PC-3 (cell line): ENCODE data around the gene FPGS. TPM values are rescaled to one million over a fixed set of nuclear protein-coding genes. Genes with fewer than 3 reads are reported as not detected.

ENCODE experiments used
- ATAC-seq: fragments of 200-7000 bp; cut with Tn5 transposase; 2 replicates; pipeline ENCODE4 v1.9.1; 2020; ENCODE audit warnings: mild to moderate bottlenecking, moderate library complexity
- BruUV-seq: library from RNA; stranded (reverse); fragments of 400-500 nt; replicated peaks from 2 replicates; lab custom pipeline; 2021; lab: Mats Ljungman, UMichigan
- CTCF ChIA-PET: fragments of 300-600 bp; sonication (Branson Sonifier 250); formaldehyde crosslinking; loops from one replicate; lab custom pipeline; 2022; ENCODE audit warnings: antibody characterized with exemption; lab: Charles Lee
- POLR2A ChIA-PET: fragments of 300-600 bp; sonication (Branson Sonifier 250); formaldehyde crosslinking; loops from one replicate; lab custom pipeline; 2022; ENCODE audit warnings: antibody characterized with exemption; ENCODE audit not compliant: unreplicated experiment; lab: Charles Lee
- DNase-seq: peaks from one replicate; pipeline ENCODE4 v3.0.0-alpha.2; 2015
- H2AFZ ChIP-seq: fragments of 300-600 bp; sonication (generic); 2 replicates; pipeline ENCODE4 v1.6.0; 2016; ENCODE audit warnings: antibody characterized with exemption, low read length
- H3F3A ChIP-seq: fragments of 300-600 bp; sonication (generic); one replicate; pipeline ENCODE4 v1.6.0; 2017; ENCODE audit warnings: antibody characterized with exemption, low read length, control low read depth, mild to moderate bottlenecking; ENCODE audit not compliant: unreplicated experiment
- H3K27ac ChIP-seq: fragments of 300-600 bp; sonication (generic); 2 replicates; pipeline ENCODE4 v1.5.1; 2016; ENCODE audit warnings: mild to moderate bottlenecking, low read length
- H3K27me3 ChIP-seq: fragments of 300-600 bp; sonication (generic); 2 replicates; pipeline ENCODE4 v1.6.1; 2016; ENCODE audit warnings: low read length, mixed read lengths
- H3K36me3 ChIP-seq: fragments of 300-600 bp; sonication (generic); 2 replicates; pipeline ENCODE4 v1.6.1; 2016; ENCODE audit warnings: low read depth, mixed run types, low read length, mixed read lengths
- H3K4me1 ChIP-seq: fragments of 300-600 bp; sonication (generic); 2 replicates; pipeline ENCODE4 v1.5.1; 2016; ENCODE audit warnings: low read length; ENCODE audit not compliant: insufficient read depth
- H3K4me2 ChIP-seq: fragments of 300-600 bp; sonication (generic); 2 replicates; pipeline ENCODE4 v1.6.0; 2016; ENCODE audit warnings: low read length
- H3K4me3 ChIP-seq: fragments of 300-600 bp; sonication (generic); 2 replicates; pipeline ENCODE4 v1.5.1; 2016; ENCODE audit warnings: mild to moderate bottlenecking, low read length, mixed read lengths
- H3K79me2 ChIP-seq: fragments of 300-600 bp; sonication (generic); 2 replicates; pipeline ENCODE4 v1.6.1; 2017; ENCODE audit warnings: low read length, mixed read lengths
- H3K9ac ChIP-seq: fragments of 300-600 bp; sonication (generic); 2 replicates; pipeline ENCODE4 v1.6.0; 2016; ENCODE audit warnings: mild to moderate bottlenecking, low read length
- H3K9me2 ChIP-seq: fragments of 300-600 bp; sonication (generic); replicated peaks from 2 replicates; pipeline ENCODE4 v1.6.1; 2016; ENCODE audit warnings: mixed run types, low read length, mixed read lengths
- H3K9me3 ChIP-seq: fragments of 300-600 bp; sonication (generic); 2 replicates; pipeline ENCODE4 v1.6.1; 2016; ENCODE audit warnings: low read length, mixed read lengths
- H4K20me1 ChIP-seq: fragments of 300-600 bp; sonication (generic); 2 replicates; pipeline ENCODE4 v1.6.1; 2016; ENCODE audit warnings: low read length, mixed read lengths
- CTCF ChIP-seq: fragments of 300-600 bp; sonication (generic); conservative IDR thresholded peaks from 2 replicates; pipeline ENCODE4 v1.5.1; 2017; ENCODE audit warnings: antibody characterized with exemption, low read depth, mild to moderate bottlenecking, low read length
- EZH2 ChIP-seq: fragments of 300-600 bp; sonication (generic); IDR thresholded peaks from one replicate; pipeline ENCODE4 v1.6.1; 2017; ENCODE audit warnings: antibody characterized with exemption, mild to moderate bottlenecking, low read length; ENCODE audit not compliant: unreplicated experiment
- EZH2phosphoT487 ChIP-seq: fragments of 300-600 bp; sonication (generic); IDR thresholded peaks from 2 replicates; pipeline ENCODE4 v1.6.1; 2018; ENCODE audit warnings: mild to moderate bottlenecking, antibody characterized with exemption, low read length, borderline replicate concordance
- intact Hi-C: fragments of 100-400 bp; cut with micrococcal nuclease; formaldehyde crosslinking; loops from 2 replicates; pipeline ENCODE4 v1.9.0; 2023
- total RNA-seq: library from RNA; depleted of rRNA; stranded (reverse); fragments of >200 nt; gene quantifications from 2 replicates; pipeline ENCODE4 v1.2.3, GENCODE V29; 2014

The FPGS gene
- total RNA-seq, 1 experiment from 2014 or later = 78.5 TPM

- H3K4me1 ChIP-seq = peaks cover 9% of the 10 kb centered on the region
- H3F3A ChIP-seq = no peaks in the 10 kb centered on the region
- H3K4me2 ChIP-seq = no peak overlapping the region
- CTCF ChIA-PET = no interaction called here
- DNase-seq (peak; percentile 5), ATAC-seq (peak; percentile 11; the same call in 1 of the 2 replicates)
- no peak overlapping the region for H2AFZ ChIP-seq
- H3K79me2 ChIP-seq = no peaks in the 10 kb centered on the region
- H3K4me3 ChIP-seq = no peak overlapping the region
- intact Hi-C loops = no loop called here
- peaks cover 5% of the 10 kb centered on the region for H3K36me3 ChIP-seq
- POLR2A ChIA-PET = no interaction called here
- H3K9ac ChIP-seq = no peak overlapping the region
- H3K9me3 ChIP-seq = no peaks in the 10 kb centered on the region
- BruUV-seq = no TSS peak
- H3K27ac ChIP-seq = no peak overlapping the region
- TF ChIP-seq EZH2 (no peak), EZH2phosphoT487 (no peak)
- H3K9me2 ChIP-seq = no peaks in the 10 kb centered on the region
- H3K27me3 ChIP-seq = no peaks in the 10 kb centered on the region
- H4K20me1 ChIP-seq = no peaks in the 10 kb centered on the region
These were observed 6.4 kb upstream of the FPGS start for GRCh38 chr9:127796225-127796813.

- BruUV-seq = no TSS peak
- Histone ChIP-seq H3K4me1 (peaks cover 12% of the 10 kb centered on the region), H4K20me1 (no peaks in the 10 kb centered on the region), H3K9me3 (no peaks in the 10 kb centered on the region), H3K9ac (no peak overlapping the region), H3K27ac (no peak overlapping the region), H3K4me2 (no peak overlapping the region), H3K9me2 (no peaks in the 10 kb centered on the region), H3K36me3 (peaks cover 5% of the 10 kb centered on the region), H3F3A (no peaks in the 10 kb centered on the region), H3K79me2 (no peaks in the 10 kb centered on the region), H3K27me3 (no peaks in the 10 kb centered on the region), H2AFZ (no peak overlapping the region), H3K4me3 (no peak overlapping the region)
- DNase-seq = peak; percentile 4
- ChIA-PET POLR2A (no interaction called here), CTCF (no interaction called here)
- intact Hi-C loops = no loop called here
- no peak for ATAC-seq
- TF ChIP-seq EZH2 (no peak), CTCF (no peak), EZH2phosphoT487 (no peak)
These were observed 5.8 kb upstream of the FPGS start for GRCh38 chr9:127796852-127797370.

- POLR2A ChIA-PET = no interaction called here
- Histone ChIP-seq H3K9me3 (no peaks in the 10 kb centered on the region), H3K4me1 (peaks cover 27% of the 10 kb centered on the region), H3F3A (no peaks in the 10 kb centered on the region), H3K36me3 (peaks cover 9% of the 10 kb centered on the region; the same call in 1 of the 2 replicates), H3K27me3 (no peaks in the 10 kb centered on the region), H3K79me2 (peaks cover 36% of the 10 kb centered on the region), H2AFZ (peak overlapping the region; percentile 63), H3K9ac (peak overlapping the region; percentile 11; the same call in 1 of the 2 replicates), H4K20me1 (no peaks in the 10 kb centered on the region), H3K4me3 (peak overlapping the region; percentile 58; the same call in 1 of the 2 replicates), H3K4me2 (peak overlapping the region; percentile 86), H3K27ac (peak overlapping the region; percentile 46), H3K9me2 (no peaks in the 10 kb centered on the region)
- TF ChIP-seq CTCF = peak; percentile 22; the same call in 1 of the 2 replicates
- TF ChIP-seq EZH2phosphoT487 = no peak
- CTCF ChIA-PET = interaction anchor here (0.8 kb wide), 1 partner anchor 316 kb away, joined by 3 read pairs; no protein-coding TSS in a partner anchor
- DNase-seq (no peak), ATAC-seq (no peak; the same call in 1 of the 2 replicates)
- BruUV-seq = TSS peak; percentile 53
- intact Hi-C loops = loop anchor here (5.0 kb wide), 1 partner anchor 110 kb away; no protein-coding TSS in a partner anchor
These were observed 617 bp upstream of the FPGS start for GRCh38 chr9:127801955-127802575.
